T-helper 1 cell (primary cell): Measurements from ENCODE around the gene TFPI.

Experiments
- DNase-seq, 5 donors: peaks; one replicate each; pipeline ENCODE4 v3.0.0-alpha.2; 2012 to 2020

TFPI gene

GRCh38 chr2:187461294-187462261, 92.7 kb downstream of the TFPI start:
- DNase-seq, result no peak

DNA sequence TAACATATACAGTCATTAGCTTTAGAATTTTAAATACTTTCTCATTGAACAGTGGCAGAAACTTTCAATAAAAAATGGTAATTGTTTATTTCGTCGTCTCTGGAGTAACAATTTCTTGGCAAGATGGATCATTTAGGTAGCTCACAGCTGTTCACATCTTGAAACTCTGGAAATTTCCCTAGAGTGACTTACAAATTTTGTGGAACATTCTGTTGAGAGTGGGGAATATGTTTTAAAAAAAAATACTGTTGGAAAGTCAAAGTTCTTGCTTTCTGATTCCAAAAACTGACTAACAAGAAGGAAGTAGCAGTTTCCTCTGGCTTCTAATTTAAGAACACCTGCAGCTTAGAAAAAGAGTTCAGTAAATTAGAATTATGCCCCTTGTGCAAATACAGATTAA, 95.0 kb downstream of the TFPI start:
- DNase-seq, result no peak

DNA sequence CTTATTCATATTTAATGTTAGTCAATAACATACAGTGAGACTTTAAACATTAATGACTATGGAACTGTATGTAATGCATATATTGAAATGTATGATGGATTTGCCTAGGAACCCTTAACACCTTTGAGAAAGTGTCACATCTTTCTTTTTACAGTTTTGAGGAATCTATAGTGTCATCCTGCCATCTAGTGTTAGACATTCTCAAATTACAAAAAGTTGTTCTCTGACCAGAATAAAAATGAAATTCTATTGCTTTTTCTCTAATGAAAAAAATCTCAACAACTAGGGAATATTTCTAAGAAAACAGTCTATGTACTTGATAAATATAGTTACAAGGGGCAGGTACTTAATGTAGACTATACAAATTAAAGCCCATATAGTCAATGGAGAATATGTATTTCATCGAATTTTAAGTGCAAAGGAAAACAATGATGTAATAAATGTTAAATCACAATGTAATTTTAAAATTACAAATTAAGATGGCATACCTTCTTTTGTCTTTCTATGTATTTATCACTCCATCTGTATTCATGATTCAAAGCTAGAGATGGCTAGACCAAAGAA, 101.1 kb downstream of the TFPI start:
- DNase-seq, result no peak

DNA sequence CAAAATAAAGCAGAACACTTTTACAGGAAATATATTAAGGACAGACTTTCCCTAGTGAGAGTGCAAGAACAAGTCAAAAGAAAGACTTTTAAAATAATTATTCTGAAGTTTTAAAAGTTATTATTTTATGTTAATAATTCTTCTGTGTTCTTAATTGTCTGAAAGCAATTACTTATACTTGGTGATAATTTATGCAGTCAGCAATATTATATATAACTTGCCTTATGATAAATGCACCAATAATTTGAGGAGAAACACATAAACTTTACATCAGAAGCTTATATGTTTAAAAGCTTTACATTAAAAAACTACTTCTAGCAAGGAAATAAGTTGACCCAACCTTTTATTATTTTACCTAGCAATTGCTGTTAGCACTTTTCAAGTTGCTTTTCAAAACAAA, 102.7 kb downstream of the TFPI start:
- DNase-seq, result no peak

- DNase-seq, result no peak
Observed at GRCh38 chr2:187447336-187447735, 106.9 kb downstream of the TFPI start.

DNA sequence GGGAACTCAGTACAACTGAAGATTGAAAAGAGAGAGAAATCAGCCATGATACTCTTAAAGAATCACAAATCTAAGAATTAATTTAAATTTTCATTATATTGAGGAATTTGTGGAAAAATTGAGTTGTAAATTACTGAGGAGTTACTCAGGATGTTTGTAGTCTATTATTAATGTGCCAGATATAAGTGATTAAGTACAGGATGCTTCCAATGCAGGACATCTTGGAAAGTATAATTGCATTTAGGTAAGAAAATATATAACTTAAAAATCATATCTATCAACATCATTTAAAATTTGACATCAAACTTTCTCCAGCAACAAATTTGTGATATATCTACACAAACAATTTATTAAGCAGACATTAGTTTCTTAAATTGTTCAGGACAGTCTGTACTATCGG, 107.5 kb downstream of the TFPI start:
- DNase-seq, result no peak

DNA sequence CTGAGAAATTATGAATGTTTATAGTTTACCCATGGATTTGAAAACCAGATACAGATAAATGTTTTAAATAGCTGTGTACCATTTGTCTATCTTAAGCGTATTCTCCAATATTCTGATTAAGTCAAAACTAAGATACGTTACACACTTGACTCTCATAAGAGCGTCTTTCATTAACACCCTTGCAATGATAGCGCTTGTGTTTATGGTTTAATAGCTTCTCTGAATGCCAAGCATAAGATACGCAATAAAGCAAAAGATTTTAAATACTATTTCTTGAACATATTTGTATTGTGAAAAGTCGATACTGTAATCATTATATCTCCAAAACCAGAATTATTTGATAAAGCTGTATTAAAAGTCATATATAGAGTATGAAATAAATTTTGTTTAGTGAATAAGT, 109.2 kb downstream of the TFPI start:
- DNase-seq, result no peak

DNA sequence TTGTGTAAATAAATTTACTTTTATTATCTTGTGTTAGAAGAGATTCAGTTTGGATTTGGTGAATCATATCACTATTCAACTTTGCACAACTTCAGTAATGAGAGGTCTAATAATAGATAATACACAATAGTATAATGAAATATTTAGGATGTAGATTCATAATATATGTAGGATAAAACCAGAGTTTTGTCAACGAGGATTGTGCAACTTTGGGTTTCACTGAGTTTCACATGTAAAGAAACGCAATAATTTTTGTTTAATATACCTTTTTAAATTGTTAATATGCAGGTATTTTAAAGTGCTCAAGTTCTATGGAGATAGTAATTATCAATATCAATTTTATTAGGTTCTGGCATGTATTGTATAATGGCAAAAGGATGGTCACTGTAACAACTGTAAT, 111.5 kb downstream of the TFPI start:
- no peak for DNase-seq

- DNase-seq, result no peak
Observed at GRCh38 chr2:187442378-187442777, 111.9 kb downstream of the TFPI start.

GRCh38 chr2:187440101-187440675, 114.0 kb downstream of the TFPI start:
- DNase-seq, result no peak

- no peak for DNase-seq
Observed at GRCh38 chr2:187438455-187438854, 115.8 kb downstream of the TFPI start.

DNA sequence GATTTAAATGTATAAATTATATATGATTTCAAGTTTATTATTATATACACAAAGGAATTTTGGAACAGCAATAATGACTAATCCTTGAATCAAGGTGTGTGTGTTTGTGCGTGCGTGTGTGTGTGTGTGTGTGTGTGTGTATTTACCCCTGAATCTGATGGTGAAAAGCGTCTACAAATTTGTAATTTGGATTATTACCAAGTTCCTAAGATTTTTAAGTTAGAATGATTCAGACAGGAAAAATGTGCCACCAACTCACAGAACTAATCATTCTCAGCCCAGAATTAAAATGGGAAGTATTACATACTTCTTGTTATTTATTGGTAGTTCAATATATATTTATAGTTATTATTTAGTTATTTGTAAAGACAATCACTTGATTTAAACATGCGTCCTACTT, 118.5 kb downstream of the TFPI start:
- DNase-seq, result no peak

GRCh38 chr2:187435078-187435477, 119.2 kb downstream of the TFPI start:
- no peak for DNase-seq

DNA sequence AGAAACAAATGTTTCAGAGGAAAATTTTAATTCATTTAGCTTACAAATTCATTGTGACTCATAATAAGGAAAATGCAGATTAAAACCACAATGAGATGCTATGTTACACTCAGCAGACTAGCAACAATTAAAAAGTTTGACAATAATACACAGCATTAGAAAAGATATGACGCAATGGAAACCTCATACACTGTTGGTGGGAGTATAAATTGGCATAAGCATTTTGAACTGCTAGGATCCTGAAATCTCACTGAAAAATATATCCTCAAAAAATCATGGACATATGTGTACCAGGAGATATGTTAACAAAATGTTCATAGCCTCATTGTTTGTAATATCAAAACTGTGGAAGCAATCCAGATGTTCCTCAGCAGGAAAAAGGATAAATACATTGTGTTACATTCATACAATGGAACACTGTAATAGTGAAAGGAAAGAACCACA, 119.9 kb downstream of the TFPI start:
- no peak for DNase-seq

- no peak for DNase-seq
Observed at GRCh38 chr2:187431911-187432310, 122.3 kb downstream of the TFPI start.

DNA sequence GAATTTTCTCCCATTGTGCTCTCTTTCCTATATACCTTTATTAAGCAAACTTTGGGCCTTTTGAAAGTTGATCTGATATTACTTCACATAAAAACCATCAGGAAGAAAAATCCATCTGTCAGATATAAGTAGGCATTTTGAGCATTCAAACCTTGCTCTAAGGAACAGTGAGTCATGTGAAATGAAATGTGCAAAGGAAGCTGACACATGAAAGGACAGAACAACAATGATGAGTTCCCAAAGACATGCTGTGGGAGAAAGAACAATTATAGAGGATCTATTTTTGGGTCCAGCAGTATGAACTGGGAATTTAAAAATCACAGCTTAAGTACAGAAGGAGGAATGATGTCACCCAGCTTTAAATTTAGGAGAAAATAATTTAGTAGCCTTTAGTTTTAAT, 124.2 kb downstream of the TFPI start:
- no peak for DNase-seq

GRCh38 chr2:187424146-187424545, 130.1 kb downstream of the TFPI start:
- no peak for DNase-seq

DNA sequence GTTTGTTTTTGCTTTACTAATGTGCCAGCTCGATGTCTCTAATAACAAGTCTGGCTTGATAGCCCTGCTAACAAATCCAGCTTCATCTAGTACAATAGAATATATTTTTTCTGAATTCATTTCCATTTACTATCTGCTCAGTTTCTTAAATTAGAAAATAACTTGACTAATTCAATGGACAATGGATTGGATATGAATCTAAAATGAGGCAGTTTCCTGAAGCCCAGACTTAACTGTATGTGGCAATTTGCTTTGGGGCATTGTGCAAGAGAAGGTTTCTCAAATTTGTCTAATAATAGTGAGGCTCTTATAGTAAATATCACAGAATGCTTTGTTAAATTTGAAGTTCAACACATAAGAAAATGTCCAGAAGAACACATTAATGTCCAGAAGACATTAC, 132.0 kb downstream of the TFPI start:
- DNase-seq, result no peak

- DNase-seq, result no peak
Observed at GRCh38 chr2:187421519-187421918, 132.7 kb downstream of the TFPI start.

GRCh38 chr2:187419808-187420207, 134.4 kb downstream of the TFPI start:
- DNase-seq, result no peak

DNA sequence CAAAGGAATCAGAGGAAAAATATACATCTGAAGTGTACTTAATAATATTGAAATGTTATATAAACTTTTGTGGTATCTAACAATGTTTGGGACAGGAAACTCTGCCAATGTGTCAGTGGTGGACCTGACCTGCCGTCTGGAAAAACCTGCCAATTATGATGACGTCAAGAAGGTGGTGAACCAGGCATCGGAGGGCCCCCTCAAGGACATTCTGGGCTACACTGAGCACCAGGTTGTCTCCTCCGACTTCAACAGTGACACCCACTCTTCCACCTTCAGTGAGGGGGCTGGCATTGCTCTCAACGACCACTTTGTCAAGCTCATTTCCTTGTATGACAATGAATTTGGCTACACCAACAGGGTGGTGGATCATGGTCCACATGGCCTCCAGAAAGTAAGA, 138.8 kb downstream of the TFPI start:
- DNase-seq, result no peak
